Activated CD8-positive, alpha-beta memory T cell treated with anti-CD3 and anti-CD28 coated beads, Interleukin-2, amount 10 ng/mL, durations not matched to agents 7 days and 5 days (primary cell): ENCODE results near the gene TSHZ2. TPM values are rescaled to one million over a fixed set of nuclear protein-coding genes. Genes with fewer than 3 reads are reported as not detected.

Experiments used
- ATAC-seq: fragments of 150-1000 bp; cut with Tn5 transposase; one replicate; pipeline ENCODE4 v1.10.0; 2021; ENCODE audit warnings: moderate library complexity
- CTCF ChIA-PET: fragments of 350-600 bp; sonication (Branson Sonifier 250); formaldehyde crosslinking; loops from one replicate; lab custom pipeline; 2021; ENCODE audit warnings: antibody characterized with exemption; lab: Charles Lee
- DNase-seq: peaks from one replicate; pipeline ENCODE4 v3.0.0-alpha.2; 2020
- H3K27ac Mint-ChIP-seq: one replicate; pipeline ENCODE4 v1.8.0; 2021; ENCODE audit warnings: mild to moderate bottlenecking, mixed read lengths
- H3K27me3 Mint-ChIP-seq: one replicate; pipeline ENCODE4 v1.8.0; 2021; ENCODE audit warnings: mixed read lengths
- H3K36me3 Mint-ChIP-seq: one replicate; pipeline ENCODE4 v1.8.0; 2021; ENCODE audit warnings: mild to moderate bottlenecking, mixed read lengths
- H3K4me1 Mint-ChIP-seq: one replicate; pipeline ENCODE4 v1.8.0; 2021; ENCODE audit warnings: mixed read lengths
- H3K4me3 Mint-ChIP-seq: one replicate; pipeline ENCODE4 v1.8.0; 2021; ENCODE audit warnings: mild to moderate bottlenecking, moderate library complexity, mixed read lengths
- H3K9me3 Mint-ChIP-seq: one replicate; pipeline ENCODE4 v1.8.0; 2022; ENCODE audit warnings: low read depth, mixed read lengths
- total RNA-seq, 2 experiments: library from RNA; stranded (reverse); gene quantifications; one replicate each; pipeline ENCODE4 v1.2.3, GENCODE V29; 2021

TSHZ2 gene
- total RNA-seq, 2 experiments from 2014 or later = 0.18 to 1.9 TPM

DNA sequence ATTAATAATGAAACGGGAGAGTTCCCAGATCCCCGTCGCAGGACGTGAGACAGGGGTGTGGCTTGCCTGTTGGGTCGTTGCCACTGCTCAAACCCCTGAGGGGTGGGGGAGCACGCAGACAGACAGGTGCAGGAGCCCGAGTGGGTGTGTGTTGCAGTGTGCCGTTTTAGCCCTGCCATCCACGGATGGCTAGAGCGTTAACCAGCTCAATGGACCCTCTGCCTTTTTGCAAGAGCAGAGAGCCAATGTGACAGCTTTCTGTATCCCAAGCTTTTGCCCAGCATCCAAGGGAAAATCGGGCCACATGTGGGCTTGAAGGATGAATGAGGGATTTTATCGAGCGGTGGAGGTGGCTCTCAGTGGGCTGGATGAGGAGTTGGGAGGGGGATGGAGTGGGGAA, 237.9 kb downstream of the TSHZ2 start:
- peaks cover 18% of the 10 kb centered on the region for H3K4me1 Mint-ChIP-seq
- CTCF ChIA-PET = no interaction called here
- ATAC-seq (no peak), DNase-seq (no peak)
- no peaks in the 10 kb centered on the region for H3K36me3 Mint-ChIP-seq
- no peak overlapping the region for H3K27ac Mint-ChIP-seq
- H3K9me3 Mint-ChIP-seq = no peaks in the 10 kb centered on the region
- H3K27me3 Mint-ChIP-seq = peaks cover 21% of the 10 kb centered on the region
- H3K4me3 Mint-ChIP-seq = no peak overlapping the region

- CTCF ChIA-PET = no interaction called here
- Mint-ChIP-seq H3K36me3 (no peaks in the 10 kb centered on the region), H3K27ac (no peak overlapping the region)
These were observed 238.8 kb downstream of the TSHZ2 start for GRCh38 chr20:53210931-53211330.

GRCh38 chr20:53212018-53212417, 239.9 kb downstream of the TSHZ2 start:
- no peak for ATAC-seq
- Mint-ChIP-seq H3K4me1 (peaks cover 31% of the 10 kb centered on the region), H3K27ac (no peak overlapping the region), H3K4me3 (no peak overlapping the region), H3K27me3 (peaks cover 21% of the 10 kb centered on the region), H3K36me3 (no peaks in the 10 kb centered on the region), H3K9me3 (no peaks in the 10 kb centered on the region)
- CTCF ChIA-PET = no interaction called here
- DNase-seq = no peak

More at GRCh38 chr20:53210931-53211330, 238.8 kb downstream of the TSHZ2 start:
- ATAC-seq (no peak), DNase-seq (no peak)
- H3K4me3 Mint-ChIP-seq = no peak overlapping the region
- no peaks in the 10 kb centered on the region for H3K9me3 Mint-ChIP-seq
- H3K27me3 Mint-ChIP-seq = peaks cover 21% of the 10 kb centered on the region
- H3K4me1 Mint-ChIP-seq = peaks cover 23% of the 10 kb centered on the region

DNA sequence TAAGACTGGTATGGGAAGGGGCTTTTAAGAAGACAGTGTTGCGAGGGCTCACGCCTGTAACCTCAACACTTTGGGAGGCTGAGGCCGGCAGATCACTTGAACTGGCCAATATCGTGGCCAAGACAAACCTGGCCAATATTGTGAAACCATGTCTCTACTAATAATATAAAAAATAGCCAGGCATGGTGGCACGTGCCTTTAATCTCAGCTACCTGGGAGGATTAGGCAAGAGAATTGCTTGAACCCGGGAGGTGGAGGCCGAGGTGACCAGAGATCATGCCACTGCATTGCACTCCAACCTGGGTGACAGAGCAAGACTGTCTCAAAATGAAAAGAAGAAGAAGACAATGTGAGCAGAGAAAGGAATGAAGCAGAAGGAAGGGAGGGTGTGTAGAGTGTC, 242.2 kb downstream of the TSHZ2 start:
- CTCF ChIA-PET = interaction anchor here (1.4 kb wide), 1 partner anchor 28 kb away, joined by 3 read pairs; no protein-coding TSS in a partner anchor
- no peaks in the 10 kb centered on the region for H3K36me3 Mint-ChIP-seq
- H3K4me3 Mint-ChIP-seq = no peak overlapping the region
- H3K27me3 Mint-ChIP-seq = peaks cover 14% of the 10 kb centered on the region
- peaks cover 22% of the 10 kb centered on the region for H3K4me1 Mint-ChIP-seq
- no peak for ATAC-seq
- H3K27ac Mint-ChIP-seq = no peak overlapping the region
- H3K9me3 Mint-ChIP-seq = no peaks in the 10 kb centered on the region
- no peak for DNase-seq

GRCh38 chr20:53215166-53215565, 243.0 kb downstream of the TSHZ2 start:
- Mint-ChIP-seq H3K27me3 (peaks cover 14% of the 10 kb centered on the region), H3K9me3 (no peaks in the 10 kb centered on the region), H3K27ac (peak overlapping the region; percentile 65), H3K4me3 (no peak overlapping the region), H3K36me3 (no peaks in the 10 kb centered on the region), H3K4me1 (peaks cover 22% of the 10 kb centered on the region)
- peak; percentile 79 for ATAC-seq
- CTCF ChIA-PET = interaction anchor here (0.7 to 2.2 kb wide), 5 partner anchors 29 to 725 kb away, joined by 3 to 7 read pairs (median 3); no protein-coding TSS in a partner anchor
- DNase-seq = no peak

GRCh38 chr20:53216478-53216855, 244.3 kb downstream of the TSHZ2 start:
- no peak for DNase-seq
- no peaks in the 10 kb centered on the region for H3K36me3 Mint-ChIP-seq
- no peak overlapping the region for H3K27ac Mint-ChIP-seq
- no peak overlapping the region for H3K4me3 Mint-ChIP-seq
- ATAC-seq = no peak
- H3K9me3 Mint-ChIP-seq = no peaks in the 10 kb centered on the region
- CTCF ChIA-PET = interaction anchor here (0.8 to 2.7 kb wide), 12 partner anchors 8 to 904 kb away, joined by 3 to 11 read pairs (median 4); no protein-coding TSS in a partner anchor
- peaks cover 19% of the 10 kb centered on the region for H3K27me3 Mint-ChIP-seq
- peaks cover 24% of the 10 kb centered on the region for H3K4me1 Mint-ChIP-seq

- no peaks in the 10 kb centered on the region for H3K36me3 Mint-ChIP-seq
- H3K27me3 Mint-ChIP-seq = peaks cover 19% of the 10 kb centered on the region
- peak; percentile 84 for ATAC-seq
- DNase-seq = peak; percentile 78
- H3K4me1 Mint-ChIP-seq = peaks cover 24% of the 10 kb centered on the region
- H3K9me3 Mint-ChIP-seq = no peaks in the 10 kb centered on the region
- H3K27ac Mint-ChIP-seq = no peak overlapping the region
- no peak overlapping the region for H3K4me3 Mint-ChIP-seq
- CTCF ChIA-PET = interaction anchor here (0.8 to 2.7 kb wide), 11 partner anchors 8 to 905 kb away, joined by 3 to 11 read pairs (median 4); no protein-coding TSS in a partner anchor
These were observed 244.9 kb downstream of the TSHZ2 start for GRCh38 chr20:53216856-53217576.

DNA sequence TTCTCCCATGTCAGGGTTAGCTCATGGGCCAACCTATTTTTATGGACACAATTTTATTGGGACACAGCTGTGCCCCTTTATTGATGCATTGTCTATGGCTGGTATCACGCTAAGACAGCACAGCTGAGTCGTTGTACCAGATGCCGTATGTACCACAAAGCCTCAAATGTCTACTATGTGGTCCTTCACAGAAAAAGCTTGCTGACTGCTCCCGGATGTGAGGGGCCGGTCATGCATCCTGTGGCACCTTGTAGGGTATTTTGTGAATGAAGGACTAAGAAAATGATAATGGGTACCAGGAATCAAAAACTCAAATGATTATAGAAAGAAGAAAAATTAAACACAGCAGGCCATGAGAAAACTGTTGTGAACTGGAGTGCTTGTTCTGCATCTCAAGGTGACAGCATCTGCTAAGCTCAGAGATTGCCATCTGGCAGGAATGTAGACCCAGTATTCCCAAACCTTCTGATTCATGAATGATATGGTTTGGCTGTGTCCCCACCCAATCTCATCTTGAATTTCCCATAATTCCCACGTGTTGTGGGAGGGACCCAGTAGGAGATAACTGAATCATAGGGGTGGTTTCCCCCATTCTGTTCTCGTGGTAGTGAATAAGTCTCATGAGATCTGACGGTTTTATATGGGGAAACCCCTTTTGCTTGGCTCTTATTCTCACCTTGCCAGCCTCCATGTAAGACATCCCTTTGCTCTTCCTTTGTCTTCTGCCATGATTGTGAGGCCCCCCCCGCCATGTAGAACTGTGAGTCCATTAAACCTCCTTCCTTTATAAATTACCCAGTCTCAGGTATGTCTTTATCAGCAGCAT, 248.5 kb downstream of the TSHZ2 start:
- Mint-ChIP-seq H3K4me3 (no peak overlapping the region), H3K27me3 (peaks cover 15% of the 10 kb centered on the region), H3K4me1 (peaks cover 12% of the 10 kb centered on the region), H3K27ac (no peak overlapping the region), H3K36me3 (no peaks in the 10 kb centered on the region), H3K9me3 (no peaks in the 10 kb centered on the region)
- DNase-seq (no peak), ATAC-seq (no peak)
- CTCF ChIA-PET = interaction anchor here (1.1 kb wide), 1 partner anchor 909 kb away, joined by 5 read pairs; no protein-coding TSS in a partner anchor

DNA sequence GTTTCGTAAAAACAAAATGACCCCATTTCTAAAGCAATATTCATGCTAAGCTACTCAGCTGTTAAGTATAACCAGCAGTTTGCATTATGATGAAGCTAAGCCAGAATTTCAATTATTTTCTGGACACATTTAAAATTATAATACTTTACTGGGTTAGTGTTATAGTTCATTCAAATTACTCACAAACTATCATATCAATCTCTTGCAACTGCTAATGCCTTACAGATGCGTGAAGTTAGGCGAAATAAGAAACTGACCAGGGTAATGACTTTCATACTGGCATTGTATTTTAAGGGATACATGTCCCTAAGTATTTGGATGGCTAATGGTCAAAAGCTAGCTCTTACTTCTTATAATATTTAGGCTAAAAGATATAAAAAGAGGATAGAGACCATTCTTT, 249.6 kb downstream of the TSHZ2 start:
- no peak for DNase-seq
- H3K36me3 Mint-ChIP-seq = no peaks in the 10 kb centered on the region
- H3K27ac Mint-ChIP-seq = no peak overlapping the region
- peaks cover 4% of the 10 kb centered on the region for H3K4me1 Mint-ChIP-seq
- no peak overlapping the region for H3K4me3 Mint-ChIP-seq
- ATAC-seq = no peak
- CTCF ChIA-PET = interaction anchor here (1.6 kb wide), 1 partner anchor 9 kb away, joined by 3 read pairs; no protein-coding TSS in a partner anchor
- no peaks in the 10 kb centered on the region for H3K9me3 Mint-ChIP-seq
- H3K27me3 Mint-ChIP-seq = peaks cover 15% of the 10 kb centered on the region

DNA sequence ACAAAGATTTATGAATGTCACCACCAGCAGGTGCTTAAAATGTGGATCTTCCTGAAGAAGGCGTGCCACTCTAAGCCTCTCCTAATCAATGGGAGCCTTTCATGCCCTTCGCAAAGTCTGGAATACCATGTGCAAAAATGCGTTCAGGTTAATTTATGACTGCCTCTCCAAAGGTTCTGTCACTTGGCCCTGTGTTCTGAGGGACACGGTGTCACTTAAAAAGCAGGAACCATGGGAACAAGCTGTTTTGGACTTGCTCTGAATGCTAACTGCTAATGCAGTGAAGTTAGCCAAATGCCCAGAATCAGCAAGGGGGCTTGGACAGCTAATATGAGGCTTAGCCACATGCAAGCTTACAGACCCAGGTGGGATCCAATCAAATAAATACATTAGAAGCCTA, 250.3 kb downstream of the TSHZ2 start:
- no peaks in the 10 kb centered on the region for H3K9me3 Mint-ChIP-seq
- CTCF ChIA-PET = interaction anchor here (1.6 kb wide), 1 partner anchor 9 kb away, joined by 3 read pairs; no protein-coding TSS in a partner anchor
- no peak overlapping the region for H3K4me3 Mint-ChIP-seq

DNA sequence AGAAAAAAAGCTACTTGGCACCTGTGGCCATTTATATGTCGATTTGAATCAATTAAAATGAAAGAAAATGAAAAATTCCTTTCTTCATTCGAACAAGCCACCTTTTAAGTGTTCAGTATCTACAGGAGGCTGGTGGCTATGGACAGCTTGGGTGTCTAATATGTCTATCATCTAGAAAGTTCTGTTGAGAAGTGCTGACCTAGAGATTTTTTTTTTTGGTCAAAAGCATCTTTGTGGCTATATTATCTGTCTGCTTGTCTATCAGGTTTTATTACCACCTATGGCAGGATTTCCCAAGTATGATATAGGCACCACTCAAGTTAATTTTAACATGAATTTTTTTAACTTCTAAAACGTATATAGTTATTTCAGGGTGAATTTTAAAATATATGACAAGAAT, 250.8 kb downstream of the TSHZ2 start:
- ATAC-seq = no peak
- CTCF ChIA-PET = interaction anchor here (1.6 kb wide), 1 partner anchor 10 kb away, joined by 3 read pairs; no protein-coding TSS in a partner anchor
- Mint-ChIP-seq H3K4me1 (peaks cover 2% of the 10 kb centered on the region), H3K27me3 (peaks cover 13% of the 10 kb centered on the region), H3K4me3 (no peak overlapping the region), H3K9me3 (no peaks in the 10 kb centered on the region), H3K27ac (no peak overlapping the region), H3K36me3 (no peaks in the 10 kb centered on the region)
- no peak for DNase-seq

More for the DNA sequence above, 250.3 kb downstream of the TSHZ2 start:
- Mint-ChIP-seq H3K27ac (no peak overlapping the region), H3K4me1 (peaks cover 2% of the 10 kb centered on the region), H3K36me3 (no peaks in the 10 kb centered on the region), H3K27me3 (peaks cover 13% of the 10 kb centered on the region)
- ATAC-seq (no peak), DNase-seq (no peak)

- H3K36me3 Mint-ChIP-seq = no peaks in the 10 kb centered on the region
- H3K4me3 Mint-ChIP-seq = no peak overlapping the region
- no peak overlapping the region for H3K27ac Mint-ChIP-seq
- peaks cover 2% of the 10 kb centered on the region for H3K4me1 Mint-ChIP-seq
- CTCF ChIA-PET = no interaction called here
- DNase-seq = no peak
- no peak for ATAC-seq
- no peaks in the 10 kb centered on the region for H3K9me3 Mint-ChIP-seq
- H3K27me3 Mint-ChIP-seq = peaks cover 13% of the 10 kb centered on the region
These were observed 251.5 kb downstream of the TSHZ2 start for GRCh38 chr20:53223626-53224172.

DNA sequence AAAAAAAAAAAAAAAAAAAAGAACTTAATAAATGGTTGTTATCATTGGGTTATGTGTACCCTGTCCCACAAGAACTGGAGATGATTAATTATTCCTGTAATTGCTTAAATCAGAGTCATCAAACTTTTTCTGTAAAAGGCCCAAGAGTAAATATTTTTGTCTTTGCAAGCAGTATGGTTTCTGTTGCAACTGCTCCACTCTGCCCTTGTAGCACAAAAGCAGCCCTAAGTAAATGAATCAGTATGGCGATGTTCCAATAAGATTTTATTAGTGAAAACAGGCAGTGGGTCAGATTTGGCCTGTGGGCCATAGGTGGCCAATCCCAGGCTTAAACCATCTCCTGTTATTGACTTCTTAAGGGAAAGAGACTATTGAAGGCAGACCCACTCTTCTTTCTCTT, 252.7 kb downstream of the TSHZ2 start:
- CTCF ChIA-PET = interaction anchor here (0.6 kb wide), 1 partner anchor 370 kb away, joined by 3 read pairs; no protein-coding TSS in a partner anchor
- Mint-ChIP-seq H3K27me3 (peaks cover 21% of the 10 kb centered on the region), H3K36me3 (no peaks in the 10 kb centered on the region), H3K27ac (no peak overlapping the region), H3K9me3 (no peaks in the 10 kb centered on the region), H3K4me1 (peaks cover 2% of the 10 kb centered on the region), H3K4me3 (no peak overlapping the region)
- ATAC-seq = no peak
- DNase-seq = no peak
